H9 (cell line): ENCODE results near the gene STAB1. TPM values are rescaled to one million over a fixed set of nuclear protein-coding genes. Genes with fewer than 3 reads are reported as not detected.
A peak's percentile ranks its signal among the peaks of the same experiment; 100 is the strongest.

ENCODE experiments used
- DNase-seq: peaks from one replicate; pipeline ENCODE4 v3.0.0-alpha.2; 2017
- H2AFZ ChIP-seq: one replicate; pipeline ENCODE4 v1.6.1; 2013; ENCODE audit warnings: mild to moderate bottlenecking, low read length, control low read depth, moderate library complexity
- H2AK5ac ChIP-seq: 2 replicates; pipeline ENCODE4 v1.6.1; 2013; ENCODE audit warnings: low read length, control low read depth, mixed read lengths; ENCODE audit not compliant: insufficient read length
- H2BK120ac ChIP-seq: one replicate; pipeline ENCODE4 v1.6.1; 2013; ENCODE audit warnings: low read depth, mild to moderate bottlenecking, low read length, control low read depth, inconsistent platforms; ENCODE audit not compliant: poor library complexity, severe bottlenecking
- H2BK12ac ChIP-seq: 2 replicates; pipeline ENCODE4 v1.6.1; 2013; ENCODE audit warnings: low read length, control low read depth, mixed read lengths, low read depth; ENCODE audit not compliant: insufficient read length
- H2BK15ac ChIP-seq: 2 replicates; pipeline ENCODE4 v1.6.1; 2013; ENCODE audit warnings: low read depth, low read length, control low read depth
- H2BK20ac ChIP-seq: one replicate; pipeline ENCODE4 v1.6.1; 2013; ENCODE audit warnings: low read depth, mild to moderate bottlenecking, low read length, control low read depth, inconsistent platforms; ENCODE audit not compliant: poor library complexity, severe bottlenecking
- H2BK5ac ChIP-seq: 2 replicates; pipeline ENCODE4 v1.6.1; 2013; ENCODE audit warnings: low read length, control low read depth, mixed read lengths; ENCODE audit not compliant: insufficient read length
- H3K14ac ChIP-seq: 2 replicates; pipeline ENCODE4 v1.6.1; 2013; ENCODE audit warnings: low read length, control low read depth; ENCODE audit not compliant: insufficient read depth
- H3K18ac ChIP-seq: 2 replicates; pipeline ENCODE4 v1.6.1; 2013; ENCODE audit warnings: low read depth, mild to moderate bottlenecking, mixed read lengths, low read length, control low read depth; ENCODE audit not compliant: insufficient read length
- H3K23ac ChIP-seq: 2 replicates; pipeline ENCODE4 v1.6.1; 2013; ENCODE audit warnings: low read length, control low read depth, mixed read lengths, low read depth; ENCODE audit not compliant: insufficient read length
- H3K23me2 ChIP-seq: 2 replicates; pipeline ENCODE4 v1.6.1; 2013; ENCODE audit warnings: low read depth, mild to moderate bottlenecking, mixed read lengths, low read length, control low read depth; ENCODE audit not compliant: insufficient read length, poor library complexity, severe bottlenecking
- H3K27ac ChIP-seq: 2 replicates; pipeline ENCODE4 v1.5.1; 2013; ENCODE audit warnings: low read length, control low read depth, mixed read lengths, low read depth; ENCODE audit not compliant: insufficient read length
- H3K27me3 ChIP-seq: 2 replicates; pipeline ENCODE4 v1.6.1; 2013; ENCODE audit warnings: low read length, control low read depth, inconsistent platforms; ENCODE audit not compliant: insufficient read depth
- H3K4ac ChIP-seq: 2 replicates; pipeline ENCODE4 v1.6.1; 2013; ENCODE audit warnings: low read depth, mild to moderate bottlenecking, control low read depth, inconsistent platforms, low read length, moderate library complexity
- H3K4me1 ChIP-seq: 2 replicates; pipeline ENCODE4 v1.6.1; 2013; ENCODE audit warnings: low read length, control low read depth, inconsistent platforms; ENCODE audit not compliant: insufficient read depth
- H3K4me2 ChIP-seq: 2 replicates; pipeline ENCODE4 v1.6.1; 2013; ENCODE audit warnings: low read length, control low read depth, mixed read lengths; ENCODE audit not compliant: insufficient read length, insufficient read depth
- H3K56ac ChIP-seq: 2 replicates; pipeline ENCODE4 v1.6.1; 2013; ENCODE audit warnings: low read depth, mild to moderate bottlenecking, mixed read lengths, low read length, control low read depth; ENCODE audit not compliant: insufficient read length
- H3K79me1 ChIP-seq: 2 replicates; pipeline ENCODE4 v1.6.1; 2013; ENCODE audit warnings: low read depth, mild to moderate bottlenecking, moderate library complexity, low read length, control low read depth, inconsistent platforms; ENCODE audit not compliant: insufficient read depth, poor library complexity, severe bottlenecking
- H3K79me2 ChIP-seq: 2 replicates; pipeline ENCODE4 v1.6.1; 2013; ENCODE audit warnings: low read length, control low read depth, inconsistent platforms; ENCODE audit not compliant: insufficient read depth
- H3K9ac ChIP-seq: 2 replicates; pipeline ENCODE4 v1.6.1; 2013; ENCODE audit warnings: low read length, control low read depth, mixed read lengths; ENCODE audit not compliant: insufficient read length; ENCODE audit errors: extremely low read depth
- H3K9me3 ChIP-seq: one replicate; pipeline ENCODE4 v1.6.1; 2013; ENCODE audit warnings: low read depth, low read length, inconsistent platforms; ENCODE audit not compliant: control insufficient read depth
- H3T11ph ChIP-seq: one replicate; pipeline ENCODE4 v1.6.1; 2013; ENCODE audit warnings: mild to moderate bottlenecking, low read length, control low read depth, inconsistent platforms
- H4K20me1 ChIP-seq: one replicate; pipeline ENCODE4 v1.6.1; 2013; ENCODE audit not compliant: control insufficient read depth, insufficient read length, insufficient read depth
- H4K5ac ChIP-seq: 2 replicates; pipeline ENCODE4 v1.6.1; 2013; ENCODE audit warnings: low read depth, mild to moderate bottlenecking, mixed read lengths, low read length, control low read depth; ENCODE audit not compliant: insufficient read length
- H4K8ac ChIP-seq: replicated peaks from 2 replicates; pipeline ENCODE4 v1.6.1; 2013; ENCODE audit warnings: low read length, control low read depth, mixed read lengths, low read depth; ENCODE audit not compliant: insufficient read length
- H4K91ac ChIP-seq: 2 replicates; pipeline ENCODE4 v1.6.1; 2013; ENCODE audit warnings: low read depth, mild to moderate bottlenecking, moderate library complexity, mixed read lengths, low read length, control low read depth; ENCODE audit not compliant: insufficient read length
- H3K27ac Mint-ChIP-seq, 3 experiments: 2 replicates in 2 of 3; 3 replicates in 1 of 3; pipeline ENCODE4 v1.8.0; 2020 to 2021; ENCODE audit warnings: mixed read lengths in 3 of 3, mild to moderate bottlenecking in 1 of 3, moderate library complexity in 1 of 3
- H3K27me3 Mint-ChIP-seq: 2 replicates; pipeline ENCODE4 v1.8.0; 2021; ENCODE audit warnings: low read depth, mild to moderate bottlenecking, moderate library complexity, mixed read lengths
- H3K36me3 Mint-ChIP-seq, 3 experiments: 2 replicates in 2 of 3; 3 replicates in 1 of 3; pipeline ENCODE4 v1.8.0; 2020 to 2021; ENCODE audit warnings: low read depth in 3 of 3, mixed read lengths in 3 of 3; ENCODE audit not compliant: insufficient read depth in 1 of 3
- H3K4me1 Mint-ChIP-seq, 2 experiments: 2 replicates each; pipeline ENCODE4 v1.8.0; 2020; ENCODE audit warnings: mixed read lengths in 2 of 2
- H3K4me3 Mint-ChIP-seq, 2 experiments: 2 replicates in 1 of 2; 3 replicates in 1 of 2; pipeline ENCODE4 v1.8.0; 2020 to 2021; ENCODE audit warnings: mild to moderate bottlenecking in 2 of 2, mixed read lengths in 2 of 2, moderate library complexity in 1 of 2
- H3K9me3 Mint-ChIP-seq, 2 experiments: 2 replicates in 1 of 2; 3 replicates in 1 of 2; pipeline ENCODE4 v1.8.0; 2020; ENCODE audit warnings: mild to moderate bottlenecking in 2 of 2, mixed read lengths in 2 of 2, moderate library complexity in 1 of 2
- CTCF ChIP-seq: fragments of 200-600 bp; sonication (generic); conservative IDR thresholded peaks from 3 replicates; pipeline ENCODE4 v1.8.0; 2021; ENCODE audit warnings: antibody characterized with exemption, mild to moderate bottlenecking
- WGBS: extraction: QIAGEN DNeasy Blood & Tissue Kit; methylation state at CpG from one replicate; pipeline ENCODE4 v1.1.7; 2013; ENCODE audit warnings: missing lambda C conversion rate, low lambda C conversion rate, mixed read lengths; ENCODE audit not compliant: insufficient read length; ENCODE audit errors: extremely low coverage; 5-methylcytosine and 5-hydroxymethylcytosine counted together
- total RNA-seq: library from RNA; stranded (reverse); gene quantifications from 2 replicates; pipeline ENCODE4 v1.2.1, GENCODE V29; 2021

The STAB1 gene
- total RNA-seq, 1 experiment from 2014 or later: 1.5 TPM

GRCh38 chr3:52472239-52473000 is 22.7 kb upstream of the STAB1 start:
- Histone ChIP-seq H2BK5ac (no peak overlapping the region), H3T11ph (no peak overlapping the region), H2BK12ac (no peak overlapping the region), H3K27me3 (no peaks in the 10 kb centered on the region), H4K8ac (no peak overlapping the region), H2AFZ (no peak overlapping the region), H3K23ac (no peak overlapping the region), H3K4me1 (no peaks in the 10 kb centered on the region), H4K91ac (no peak overlapping the region), H2AK5ac (no peak overlapping the region), H3K79me1 (no peaks in the 10 kb centered on the region), H3K9me3 (no peaks in the 10 kb centered on the region), H3K23me2 (no peaks in the 10 kb centered on the region), H3K4me2 (no peak overlapping the region), H4K20me1 (no peaks in the 10 kb centered on the region), H3K79me2 (no peaks in the 10 kb centered on the region), H3K56ac (no peak overlapping the region), H2BK20ac (no peak overlapping the region), H3K9ac (no peak overlapping the region), H3K18ac (no peak overlapping the region), H3K27ac (no peak overlapping the region), H2BK15ac (no peak overlapping the region), H4K5ac (no peak overlapping the region), H3K14ac (no peak overlapping the region), H2BK120ac (no peak overlapping the region), H3K4ac (no peak overlapping the region)
- no CpG with 5 or more reads among the region's 14 CpGs for WGBS
- Mint-ChIP-seq H3K36me3 (peaks cover 38 to 72% (median 68%) of the 10 kb centered on the region in 3 experiments), H3K27me3 (no peaks in the 10 kb centered on the region), H3K4me3 (no peak overlapping the region), H3K4me1 (peaks cover 0 to 6% of the 10 kb centered on the region in 2 experiments; a peak in 2 of 4 replicates), H3K27ac (peak overlapping the region in 1 of 3 experiments; percentile 57; a peak in 2 of 7 replicates), H3K9me3 (no peaks in the 10 kb centered on the region)
- DNase-seq: no peak
- no peak for TF ChIP-seq CTCF
